Measurements from ENCODE around the gene TWNK.
"Not testable (repeated sequence)": the region's sequence is repeated elsewhere in the genome, so short reads cannot be mapped to it uniquely, and the experiment has no call there.

The TWNK gene

DNA sequence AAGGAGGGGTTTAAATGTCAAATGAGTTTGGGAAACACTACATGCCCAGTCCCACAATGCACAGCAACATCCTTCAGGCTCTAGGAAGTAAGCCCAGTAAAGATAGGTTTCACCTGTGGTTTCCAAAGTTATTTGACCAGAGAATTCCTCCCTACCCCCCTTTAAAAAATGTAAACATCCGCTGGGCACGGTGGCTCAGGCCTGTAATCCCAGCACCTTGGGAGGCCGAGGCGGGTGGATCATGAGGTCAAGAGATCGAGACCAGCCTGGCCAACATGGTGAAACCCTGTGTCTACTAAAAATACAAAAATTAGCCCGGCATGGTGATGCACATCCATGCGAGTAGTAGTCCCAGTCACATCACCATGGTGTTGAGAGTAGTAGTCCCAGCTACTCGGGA lies 11.9 kb upstream of the TWNK start:
- DNase-seq: not testable (repeated sequence)

DNA sequence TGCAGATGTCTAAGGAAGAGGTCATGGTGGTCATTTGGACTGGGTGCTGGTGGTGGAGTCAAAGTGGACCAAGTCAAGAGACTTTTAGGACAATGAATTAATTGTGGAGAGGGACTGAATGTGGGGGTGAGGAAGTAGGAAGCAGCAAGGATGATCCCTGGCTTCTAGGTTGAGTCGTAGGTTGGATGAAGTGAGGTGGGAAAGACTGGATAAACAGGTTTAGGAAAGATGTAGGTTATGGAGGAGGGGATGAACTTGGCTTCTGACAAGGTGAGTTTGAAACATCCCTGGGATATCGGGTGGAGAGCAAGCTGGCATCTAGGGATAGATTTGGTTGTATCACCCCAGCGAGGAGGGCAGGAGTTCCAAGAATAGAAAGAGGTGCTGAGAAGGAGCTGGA lies 10.4 kb upstream of the TWNK start:
- no peak for DNase-seq

DNA sequence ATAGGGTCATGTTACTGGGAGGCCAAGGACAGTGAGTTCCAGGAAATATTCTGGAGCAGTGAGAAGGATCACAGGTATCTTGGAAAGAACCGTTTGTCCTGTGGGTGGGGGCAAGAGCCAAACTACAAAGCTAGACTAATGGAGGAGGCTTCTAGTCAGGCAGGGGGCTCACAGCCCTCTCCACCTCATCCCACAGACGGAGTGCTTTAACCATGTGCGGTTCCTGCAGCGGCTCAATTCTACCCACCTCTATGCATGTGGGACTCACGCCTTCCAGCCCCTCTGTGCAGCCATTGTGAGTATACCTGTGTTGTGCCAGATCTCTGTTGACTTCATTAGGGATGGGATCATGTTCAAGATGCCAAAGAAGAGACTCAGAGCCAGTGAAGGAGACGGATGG lies 9.9 kb upstream of the TWNK start:
- no peak for DNase-seq

DNA sequence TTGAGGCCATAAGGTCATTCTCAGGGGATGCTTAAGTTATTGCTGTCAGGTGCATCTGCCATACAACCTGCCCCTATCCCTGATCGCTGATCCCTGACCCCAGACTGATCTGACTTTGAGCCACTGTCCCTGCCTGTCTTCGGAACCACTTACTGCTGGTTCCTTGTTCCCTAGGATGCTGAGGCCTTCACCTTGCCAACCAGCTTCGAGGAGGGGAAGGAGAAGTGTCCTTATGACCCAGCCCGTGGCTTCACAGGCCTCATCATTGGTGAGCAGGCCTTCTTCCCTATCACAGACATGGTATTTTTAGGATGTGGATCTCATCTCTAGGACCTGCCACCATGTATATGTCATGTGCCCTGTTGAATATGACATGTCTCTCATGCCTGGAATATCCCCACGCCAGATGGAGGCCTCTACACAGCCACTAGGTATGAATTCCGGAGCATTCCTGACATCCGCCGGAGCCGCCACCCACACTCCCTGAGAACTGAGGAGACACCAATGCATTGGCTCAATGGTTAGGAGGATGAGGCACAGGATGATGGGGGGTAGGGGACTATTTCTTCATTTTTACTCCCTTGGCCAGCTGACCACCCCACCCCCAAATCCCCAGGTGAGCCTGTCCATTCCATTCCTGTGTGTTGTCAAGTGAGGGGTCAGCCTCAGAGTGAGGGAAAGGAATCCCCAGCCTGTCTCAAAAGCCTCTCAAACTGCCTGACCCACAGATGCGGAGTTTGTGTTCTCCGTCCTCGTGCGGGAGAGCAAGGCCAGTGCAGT lies 9.0 kb upstream of the TWNK start:
- DNase-seq: no peak

DNA sequence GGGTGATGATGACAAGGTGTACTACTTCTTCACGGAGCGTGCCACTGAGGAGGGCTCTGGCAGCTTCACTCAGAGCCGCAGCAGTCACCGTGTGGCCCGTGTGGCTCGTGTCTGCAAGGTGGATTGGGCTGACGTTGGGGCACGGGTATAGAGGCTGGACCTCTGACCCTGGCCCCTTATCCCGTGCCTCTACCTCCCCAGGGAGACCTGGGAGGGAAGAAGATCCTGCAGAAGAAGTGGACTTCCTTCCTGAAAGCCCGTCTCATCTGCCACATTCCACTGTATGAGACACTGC lies 8.5 kb upstream of the TWNK start:
- no peak for DNase-seq

DNA sequence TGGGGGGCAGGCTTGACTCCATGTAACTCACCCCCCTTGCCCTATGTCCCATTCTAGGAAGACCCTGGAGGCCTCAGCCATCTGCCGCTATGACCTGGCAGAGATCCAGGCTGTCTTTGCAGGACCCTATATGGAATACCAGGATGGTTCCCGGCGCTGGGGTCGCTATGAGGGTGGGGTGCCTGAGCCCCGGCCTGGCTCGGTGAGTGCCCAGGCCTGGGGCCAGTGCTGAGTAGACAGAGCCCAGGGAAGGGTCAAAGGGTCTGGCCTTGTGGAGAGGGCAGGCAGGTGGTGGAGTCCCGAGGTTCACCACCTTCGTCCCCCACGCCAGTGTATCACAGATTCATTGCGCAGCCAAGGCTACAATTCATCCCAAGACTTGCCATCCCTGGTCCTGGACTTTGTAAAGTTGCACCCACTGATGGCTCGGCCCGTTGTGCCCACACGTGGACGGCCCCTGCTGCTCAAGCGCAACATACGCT lies 7.5 kb upstream of the TWNK start:
- DNase-seq: no peak

DNA sequence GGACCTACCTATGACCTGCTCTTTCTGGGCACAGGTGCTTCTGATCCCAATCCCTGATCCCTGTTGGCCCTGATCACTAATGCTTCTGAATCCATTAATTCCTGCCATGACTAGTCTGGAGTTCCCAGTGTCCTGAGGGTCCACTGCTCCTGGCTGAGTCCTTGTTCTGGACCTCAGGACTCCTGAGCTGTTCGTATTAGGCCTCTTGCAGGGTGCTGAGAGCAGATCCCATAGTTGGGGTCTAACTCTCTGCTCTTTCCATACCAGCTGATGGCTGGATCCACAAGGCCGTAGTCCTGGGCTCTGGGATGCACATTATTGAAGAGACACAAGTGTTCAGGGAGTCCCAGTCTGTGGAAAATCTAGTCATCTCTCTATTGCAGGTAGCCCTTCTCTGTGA lies 7.0 kb upstream of the TWNK start:
- no peak for DNase-seq

DNA sequence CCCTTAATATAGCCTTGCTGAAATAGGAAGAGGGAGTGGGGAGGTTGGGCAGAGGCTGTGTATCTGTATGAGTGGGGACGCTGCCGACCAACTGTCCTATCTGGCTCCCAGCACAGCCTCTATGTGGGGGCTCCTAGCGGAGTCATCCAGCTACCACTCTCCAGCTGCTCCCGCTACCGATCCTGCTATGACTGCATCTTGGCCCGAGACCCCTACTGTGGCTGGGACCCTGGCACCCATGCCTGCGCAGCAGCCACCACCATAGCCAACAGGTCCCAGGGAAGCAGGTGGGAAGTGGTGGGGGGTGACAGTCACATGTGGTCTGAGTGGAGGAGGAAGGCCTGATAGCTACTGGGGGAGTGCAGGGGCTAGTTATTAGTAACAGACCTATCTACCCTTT lies 6.6 kb upstream of the TWNK start:
- DNase-seq: no peak

DNA sequence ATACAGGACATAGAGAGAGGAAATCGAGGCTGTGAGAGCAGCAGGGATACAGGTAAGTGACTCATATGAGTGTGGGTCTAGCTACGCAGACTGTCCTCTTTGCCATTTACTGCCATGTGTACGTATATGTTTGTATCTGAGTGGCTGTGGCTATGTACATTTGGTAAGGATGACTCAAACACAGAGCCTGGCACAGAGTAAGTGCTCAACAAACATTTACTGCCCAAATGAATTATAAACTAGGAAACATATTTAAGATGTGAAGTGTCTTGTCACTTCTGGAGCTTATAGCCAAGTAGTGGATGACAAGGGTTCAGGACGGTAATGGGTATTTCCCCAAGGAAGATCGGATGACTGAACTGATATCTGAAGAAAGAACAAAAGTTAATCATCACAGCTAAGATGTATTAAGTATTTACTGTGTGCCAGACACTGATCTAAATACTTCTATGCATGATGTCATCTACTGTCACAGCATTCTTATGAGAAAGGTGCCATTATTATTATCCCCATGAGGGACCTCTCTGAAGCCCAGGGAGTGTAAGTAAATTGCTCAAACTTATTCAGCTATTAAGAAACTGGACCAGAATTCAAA lies 6.1 kb upstream of the TWNK start:
- no peak for DNase-seq

DNA sequence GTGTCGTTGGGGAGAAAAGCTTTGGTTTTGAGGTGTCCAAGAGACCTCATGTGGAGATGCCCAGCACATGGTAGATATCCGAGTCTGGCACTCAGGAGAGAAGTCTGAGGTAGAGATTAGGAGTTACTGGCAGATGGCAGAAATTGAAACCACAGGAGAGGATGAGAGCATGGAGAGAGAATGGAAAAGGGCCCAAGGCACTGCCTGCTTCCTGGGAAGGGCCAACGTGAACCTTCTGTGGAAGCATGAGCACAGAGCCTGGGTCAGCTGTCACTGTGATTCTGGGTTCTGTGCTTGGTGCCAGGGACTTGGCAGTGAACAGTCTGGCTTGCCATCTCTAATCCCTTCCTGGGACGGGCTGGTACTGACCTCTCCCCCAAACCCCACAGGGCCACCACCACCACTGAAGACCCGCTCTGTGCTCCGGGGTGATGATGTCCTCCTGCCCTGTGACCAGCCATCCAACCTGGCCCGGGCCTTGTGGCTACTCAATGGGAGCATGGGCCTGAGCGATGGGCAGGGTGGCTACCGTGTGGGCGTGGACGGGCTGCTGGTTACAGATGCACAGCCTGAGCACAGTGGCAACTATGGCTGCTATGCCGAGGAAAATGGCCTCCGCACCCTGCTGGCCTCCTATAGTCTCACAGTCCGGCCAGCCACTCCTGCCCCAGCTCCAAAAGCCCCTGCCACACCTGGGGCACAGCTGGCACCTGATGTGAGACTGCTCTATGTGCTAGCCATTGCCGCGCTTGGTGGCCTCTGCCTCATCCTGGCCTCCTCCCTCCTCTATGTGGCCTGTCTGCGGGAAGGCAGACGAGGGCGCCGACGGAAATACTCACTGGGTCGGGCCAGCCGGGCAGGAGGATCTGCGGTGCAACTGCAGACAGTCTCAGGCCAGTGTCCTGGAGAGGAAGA lies 4.2 kb upstream of the TWNK start:
- DNase-seq: no peak

DNA sequence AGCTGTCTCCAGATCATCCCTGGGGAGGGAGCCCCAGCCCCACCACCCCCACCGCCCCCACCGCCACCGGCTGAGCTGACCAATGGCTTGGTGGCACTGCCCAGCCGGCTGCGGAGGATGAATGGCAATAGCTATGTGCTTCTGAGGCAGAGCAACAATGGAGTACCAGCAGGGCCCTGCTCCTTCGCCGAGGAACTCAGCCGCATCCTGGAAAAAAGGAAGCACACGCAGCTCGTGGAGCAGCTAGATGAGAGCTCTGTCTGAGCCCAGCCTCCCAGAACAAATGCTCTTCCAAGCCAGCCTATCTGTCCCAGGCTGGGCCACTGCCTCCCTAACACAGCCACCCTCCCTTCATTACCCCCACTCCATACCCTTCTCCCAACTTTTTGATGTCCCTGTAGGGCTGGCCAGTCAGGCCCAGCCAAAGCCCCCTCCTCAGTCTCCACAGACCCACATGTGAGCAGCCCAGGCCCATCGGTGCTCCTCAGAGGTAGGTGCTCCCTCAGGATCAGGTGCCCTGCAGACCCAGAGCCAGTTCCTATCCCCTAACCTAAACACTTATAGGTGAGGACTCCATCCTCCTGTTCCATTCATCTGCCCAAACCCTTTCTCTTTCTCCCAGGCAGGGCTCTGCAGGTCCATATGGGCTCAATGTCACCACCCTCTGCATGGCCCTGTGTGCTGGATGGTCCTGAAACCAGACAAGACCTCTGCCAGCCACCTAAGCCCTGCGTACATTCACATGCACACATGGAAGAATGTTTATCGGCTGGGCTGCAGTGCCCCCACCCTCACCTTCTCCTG lies 3.3 kb upstream of the TWNK start:
- no peak for DNase-seq

DNA sequence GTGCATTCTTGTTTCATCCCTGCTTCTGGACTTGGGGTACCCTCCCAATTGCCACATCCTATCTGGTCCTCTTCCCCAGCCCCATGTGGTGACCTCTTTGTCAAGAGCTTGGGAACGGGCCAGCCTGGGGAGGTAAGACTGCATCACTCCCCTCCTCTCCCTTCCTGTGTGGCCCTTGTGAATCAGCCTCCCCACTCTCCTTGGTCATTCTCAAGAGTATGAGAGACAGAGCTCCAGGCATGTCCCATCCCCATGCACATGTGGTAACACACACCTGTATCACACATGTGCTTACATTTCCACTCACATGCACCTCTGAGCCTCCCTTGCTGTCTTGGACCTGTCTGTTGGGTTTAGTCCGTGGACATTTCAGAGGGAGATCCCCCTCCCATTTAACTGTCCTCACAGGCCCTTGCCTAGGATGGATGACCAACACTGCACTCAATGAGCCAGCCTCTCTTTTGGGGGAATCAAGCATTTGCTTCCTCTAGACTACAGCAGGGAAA lies 2.6 kb upstream of the TWNK start:
- DNase-seq: no peak

DNA sequence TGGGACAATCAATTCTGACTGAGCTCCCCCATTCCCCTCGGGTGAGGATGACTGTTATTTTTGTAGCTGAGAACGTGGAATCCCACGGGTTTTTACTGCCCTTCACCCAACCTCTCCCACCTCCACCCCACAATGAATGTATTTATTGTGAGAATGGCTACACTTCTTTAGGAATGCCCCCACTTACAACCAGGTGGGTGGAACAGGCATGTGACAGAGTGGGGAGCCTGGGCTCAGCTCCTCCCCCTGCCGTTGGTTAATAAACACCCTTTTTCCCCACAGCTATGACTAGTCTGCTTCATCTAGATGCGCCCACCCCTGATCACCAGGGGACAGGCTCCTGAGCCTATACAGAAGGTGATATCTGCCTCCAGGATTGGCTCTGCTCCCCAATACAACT lies 2.0 kb upstream of the TWNK start:
- no peak for DNase-seq

DNA sequence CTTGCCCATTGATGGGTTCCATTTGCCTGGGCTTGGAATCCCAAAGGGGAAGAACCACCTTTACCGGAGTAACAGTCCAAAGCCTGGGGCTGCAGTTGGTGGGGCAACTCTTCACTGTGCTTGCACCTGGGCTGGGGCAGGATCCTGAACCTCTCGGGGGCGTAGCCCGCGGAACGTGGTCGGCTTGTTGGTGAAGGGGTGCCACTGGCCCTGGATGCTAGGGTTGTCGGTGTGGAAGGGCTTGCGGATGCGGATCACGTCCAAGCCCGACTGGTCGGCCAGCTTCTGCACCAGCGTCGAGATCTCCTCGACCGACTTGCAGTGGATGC lies 756 bp upstream of the TWNK start:
- DNase-seq: no peak

DNA sequence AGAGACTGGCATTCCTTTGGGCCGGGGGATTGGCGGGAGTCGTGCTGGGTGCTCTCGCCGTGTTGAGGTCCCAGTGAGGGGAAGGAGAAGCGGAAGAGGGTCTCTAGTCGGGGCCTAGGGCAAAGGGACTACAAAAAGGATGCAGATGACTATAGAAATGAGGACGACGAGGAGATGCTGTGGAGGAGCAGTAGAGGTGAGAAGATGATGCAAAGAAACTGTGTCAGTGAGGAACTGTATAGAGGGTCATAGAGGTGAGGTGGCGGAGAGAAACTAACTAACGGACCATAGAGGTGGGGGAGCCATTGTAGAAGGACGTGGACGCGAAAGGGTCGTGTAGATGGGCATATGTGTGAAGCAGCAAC lies 324 bp downstream of the TWNK start:
- no peak for DNase-seq

DNA sequence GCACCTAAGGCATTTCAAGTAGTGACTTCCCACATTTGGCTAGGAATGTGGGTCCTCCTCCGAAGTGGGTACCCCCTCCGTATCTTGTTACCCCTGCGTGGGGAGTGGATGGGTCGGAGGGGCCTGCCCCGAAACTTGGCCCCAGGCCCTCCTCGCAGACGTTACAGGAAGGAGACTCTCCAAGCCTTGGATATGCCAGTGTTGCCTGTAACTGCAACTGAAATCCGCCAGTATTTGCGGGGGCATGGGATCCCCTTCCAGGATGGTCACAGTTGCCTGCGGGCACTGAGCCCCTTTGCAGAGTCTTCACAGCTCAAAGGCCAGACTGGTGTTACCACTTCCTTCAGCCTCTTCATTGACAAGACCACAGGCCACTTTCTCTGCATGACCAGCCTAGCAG lies 823 bp downstream of the TWNK start:
- no peak for DNase-seq

DNA sequence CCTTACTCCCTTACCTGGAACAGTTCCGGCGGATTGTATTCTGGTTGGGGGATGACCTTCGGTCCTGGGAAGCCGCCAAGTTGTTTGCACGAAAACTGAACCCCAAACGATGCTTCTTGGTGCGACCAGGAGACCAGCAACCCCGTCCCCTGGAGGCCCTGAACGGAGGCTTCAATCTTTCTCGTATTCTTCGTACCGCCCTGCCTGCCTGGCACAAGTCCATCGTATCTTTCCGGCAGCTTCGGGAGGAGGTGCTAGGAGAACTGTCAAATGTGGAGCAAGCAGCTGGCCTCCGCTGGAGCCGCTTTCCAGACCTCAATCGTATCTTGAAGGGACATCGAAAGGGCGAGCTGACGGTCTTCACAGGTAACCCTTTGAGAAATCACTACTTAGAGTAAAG lies 1.7 kb downstream of the TWNK start:
- no peak for DNase-seq

DNA sequence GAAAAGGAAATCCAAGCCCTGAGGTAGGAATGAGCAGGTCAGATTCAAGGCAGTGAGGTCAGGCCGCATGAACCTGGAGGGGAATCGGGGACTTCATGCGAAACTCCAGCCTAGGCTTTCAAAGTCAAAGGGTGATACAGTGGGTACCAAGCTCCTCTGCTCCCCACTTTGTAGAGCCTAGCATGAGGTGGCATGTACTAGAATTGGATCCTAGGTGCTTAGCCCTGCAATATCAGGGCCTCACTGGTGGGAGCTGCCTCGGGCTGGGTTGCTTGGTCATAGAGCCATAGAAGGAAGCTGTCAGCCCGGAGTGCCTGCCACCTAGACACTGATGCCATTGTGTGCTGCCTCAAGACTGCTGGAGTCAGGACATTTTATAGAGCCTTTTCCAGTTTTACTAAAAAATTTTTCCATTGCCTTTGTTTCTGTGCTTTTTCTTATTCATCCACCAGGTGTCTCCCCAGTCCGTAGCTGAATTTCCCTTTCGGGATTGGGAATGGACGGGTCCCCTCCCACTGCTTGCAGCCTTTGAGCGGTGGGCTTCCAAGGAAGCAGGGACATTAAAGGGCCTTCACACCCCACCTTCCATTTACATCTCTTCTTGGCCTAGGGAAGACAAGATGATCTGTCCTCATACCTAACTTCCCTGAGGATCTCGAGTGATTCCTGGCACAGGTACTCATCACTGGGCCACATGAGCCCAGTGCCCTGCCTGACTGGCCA lies 6.8 kb downstream of the TWNK start:
- no peak for DNase-seq

DNA sequence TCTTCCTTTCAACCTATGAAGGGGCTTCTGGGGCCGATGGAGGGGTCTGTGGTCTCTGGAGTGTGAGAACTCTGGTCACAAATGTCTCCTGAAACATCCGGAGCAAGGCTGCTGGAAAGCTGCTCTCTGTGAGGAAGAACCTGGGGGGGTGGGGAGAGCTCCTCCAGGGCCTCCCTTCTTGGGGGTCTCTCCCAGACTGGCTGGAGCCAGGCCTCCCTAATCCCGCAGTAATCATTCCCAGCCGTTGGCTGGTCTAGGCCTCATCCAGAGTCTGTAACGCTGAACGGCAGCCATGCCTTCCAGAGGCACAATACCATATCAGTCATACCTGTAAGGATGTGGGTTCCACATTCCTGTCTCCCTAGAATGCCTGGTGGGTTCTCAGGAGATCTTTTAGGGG lies 7.8 kb downstream of the TWNK start:
- DNase-seq: no peak

DNA sequence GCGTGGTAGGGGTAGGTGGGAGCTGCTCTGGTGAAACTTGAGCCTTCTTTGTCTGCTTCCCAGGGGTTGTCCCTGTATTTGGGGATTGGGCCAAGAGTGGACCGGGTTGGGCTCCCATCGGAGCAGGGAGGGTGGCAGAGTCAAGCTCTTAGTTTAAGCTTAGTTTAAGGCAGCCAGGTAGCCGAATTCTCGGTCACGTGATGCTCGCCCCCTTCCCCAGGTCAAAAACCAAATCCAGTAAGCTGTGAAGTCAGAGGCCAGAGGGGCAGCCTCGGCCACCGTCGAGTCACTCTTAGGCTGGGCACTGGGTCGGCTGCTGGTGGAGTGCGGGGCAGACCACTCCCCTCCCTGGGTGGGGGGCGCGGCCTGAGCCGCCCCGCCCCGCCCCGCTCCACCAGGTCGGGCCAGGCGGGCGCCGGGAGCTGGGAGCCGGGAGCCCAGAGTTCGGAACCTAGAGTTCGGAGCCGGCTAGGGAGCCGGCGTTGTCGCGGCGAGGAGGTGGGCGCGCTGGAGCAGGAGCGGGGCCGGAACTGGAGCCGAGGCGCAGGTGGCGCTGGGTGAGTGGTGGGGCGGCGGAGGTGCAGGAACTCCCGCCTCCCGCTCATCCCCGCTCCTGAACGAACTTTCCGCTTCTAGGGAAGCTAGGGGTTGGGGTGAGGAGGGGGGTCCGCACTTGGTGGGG lies 9.5 kb downstream of the TWNK start:
- DNase-seq: peak; percentile 40

DNA sequence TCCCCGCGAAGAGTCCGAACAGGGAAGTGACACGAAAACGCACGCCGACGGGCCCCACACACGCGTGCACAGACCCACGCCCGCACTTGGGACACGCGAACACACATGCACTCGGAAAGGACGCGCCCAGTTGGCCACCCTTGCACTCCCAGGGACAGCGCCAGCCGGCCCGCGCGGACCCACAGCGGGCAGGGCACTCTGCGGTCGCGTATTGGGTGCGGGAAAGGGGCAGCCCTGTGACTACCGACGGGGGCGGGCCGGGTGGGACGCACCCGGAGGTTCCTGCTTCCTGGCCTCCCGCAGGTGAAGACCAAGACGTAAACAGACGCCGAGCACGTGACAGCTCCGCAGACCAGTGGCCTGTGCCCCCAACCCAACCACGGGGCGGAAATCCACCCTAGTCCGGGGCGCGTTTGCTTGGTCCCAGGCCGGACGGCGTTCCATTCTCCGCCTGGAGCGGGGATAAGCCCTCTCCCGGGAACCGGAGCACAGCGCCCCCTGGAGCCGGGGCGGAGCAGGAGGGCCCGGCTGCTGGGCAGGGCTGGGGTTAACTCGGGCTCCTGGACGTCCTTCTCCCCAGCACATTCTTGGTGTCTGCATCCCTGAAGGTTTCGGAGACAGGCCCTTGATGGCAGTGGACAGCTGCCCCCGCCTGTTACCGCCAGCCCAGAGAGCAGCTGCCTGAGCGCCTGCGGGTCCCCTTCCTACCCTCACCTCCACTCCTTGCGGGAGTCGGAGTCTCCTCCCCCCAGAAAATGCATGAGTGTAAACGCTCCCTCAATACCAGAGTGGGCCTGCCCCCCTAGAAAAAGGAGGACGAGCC lies 10.2 kb downstream of the TWNK start:
- DNase-seq: peak; percentile 71

Measured in activated CD8-positive, alpha-beta memory T cell treated with anti-CD3 and anti-CD28 coated beads, Interleukin-2, amount 50 U/mL, for 4 hours (primary cell).